GM12878 (cell line): Measurements from ENCODE around the gene MYH6. TPM values are rescaled to one million over a fixed set of nuclear protein-coding genes. Genes with fewer than 3 reads are reported as not detected.

Source experiments
- ATAC-seq: fragments of 200-7000 bp; cut with Tn5 transposase; 3 replicates; pipeline ENCODE4 v1.9.1; 2020; ENCODE audit warnings: mild to moderate bottlenecking, moderate library complexity
- BruUV-seq: library from RNA; stranded (reverse); fragments of 400-500 nt; replicated peaks from 2 replicates; lab custom pipeline; 2021; lab: Mats Ljungman, UMichigan
- CTCF ChIA-PET: fragments of 300-600 bp; sonication (Branson Sonifier 250); formaldehyde crosslinking; extraction: SDS; loops from one replicate; lab custom pipeline; 2021; ENCODE audit warnings: inconsistent platforms; lab: Yijun Ruan, JAX
- POLR2A ChIA-PET: fragments of 350-600 bp; formaldehyde crosslinking; extraction: SDS; loops from one replicate; lab custom pipeline; 2021; ENCODE audit warnings: inconsistent platforms; lab: Charles Lee
- RAD21 ChIA-PET: fragments of 300-600 bp; sonication (Branson Sonifier 250); formaldehyde crosslinking; loops from one replicate; lab custom pipeline; 2023; ENCODE audit warnings: antibody characterized with exemption; ENCODE audit not compliant: unreplicated experiment; lab: Charles Lee
- SMC1A ChIA-PET: fragments of 300-600 bp; sonication (Branson Sonifier 250); formaldehyde crosslinking; loops from one replicate; lab custom pipeline; 2023; ENCODE audit not compliant: unreplicated experiment, uncharacterized antibody; lab: Charles Lee
- DNase-seq: peaks from one replicate; pipeline ENCODE4 v3.0.0-alpha.2; 2011; ENCODE audit warnings: low read depth, low spot score
- FAIRE-seq: peaks from 3 replicates; lab custom pipeline; 2011; peaks lifted over from hg19 to GRCh38; lab: Jason Lieb, UNC
- H2AFZ ChIP-seq: 2 replicates; pipeline ENCODE4 v1.6.0; 2011; ENCODE audit warnings: low read depth, low read length, control low read depth; ENCODE audit not compliant: control insufficient read depth
- H3K27ac ChIP-seq: 2 replicates; pipeline ENCODE4 v1.5.1; 2011; ENCODE audit warnings: control low read depth; ENCODE audit not compliant: control insufficient read depth, insufficient read depth
- H3K27me3 ChIP-seq, 2 experiments: replicated peaks in 1 of 2; 2 replicates each; pipeline versions ENCODE4 v1.6.0 to v1.6.1; 2011; ENCODE audit warnings: low read length in 1 of 2; ENCODE audit not compliant: control insufficient read depth in 2 of 2, insufficient read depth in 2 of 2
- H3K36me3 ChIP-seq, 2 experiments: 2 replicates each; pipeline ENCODE4 v1.5.1; 2011; ENCODE audit warnings: low read length in 1 of 2; ENCODE audit not compliant: control insufficient read depth in 2 of 2, insufficient read depth in 2 of 2
- H3K4me1 ChIP-seq: 2 replicates; pipeline ENCODE4 v1.6.1; 2011; ENCODE audit warnings: mild to moderate bottlenecking, low read length, moderate library complexity, mixed read lengths; ENCODE audit not compliant: control insufficient read depth, insufficient read depth
- H3K4me2 ChIP-seq: 2 replicates; pipeline ENCODE4 v1.6.0; 2011; ENCODE audit warnings: control low read depth; ENCODE audit not compliant: control insufficient read depth, insufficient read depth
- H3K4me3 ChIP-seq: fragments of 200-600 bp; sonication (generic); 2 replicates; pipeline ENCODE4 v1.5.1; 2016
- H3K79me2 ChIP-seq: 2 replicates; pipeline ENCODE4 v1.6.0; 2011; ENCODE audit warnings: low read length; ENCODE audit not compliant: control insufficient read depth, insufficient read depth
- H3K9ac ChIP-seq: 2 replicates; pipeline ENCODE4 v1.8.0; 2011; ENCODE audit warnings: low read length, control low read depth, mixed read lengths; ENCODE audit not compliant: control insufficient read depth, insufficient read depth
- H3K9me3 ChIP-seq: replicated peaks from 3 replicates; pipeline ENCODE4 v1.5.1; 2011; ENCODE audit warnings: mild to moderate bottlenecking, low read length; ENCODE audit not compliant: control insufficient read depth, insufficient read depth
- H4K20me1 ChIP-seq: 2 replicates; pipeline ENCODE4 v1.6.0; 2011; ENCODE audit not compliant: control insufficient read depth, insufficient read depth
- ASH2L ChIP-seq: fragments of 300-600, 200-600 bp; sonication (generic); IDR thresholded peaks from 2 replicates; pipeline ENCODE4 v1.6.1; 2017; ENCODE audit warnings: low read depth, mild to moderate bottlenecking, borderline replicate concordance
- CUX1 ChIP-seq: IDR thresholded peaks from 2 replicates; pipeline ENCODE4 v1.6.1; 2012; ENCODE audit warnings: improper control_type of control experiment, low read depth, low read length; ENCODE audit not compliant: insufficient replicate concordance
- IKZF1 ChIP-seq: fragments of 450-650 bp; conservative IDR thresholded peaks from 2 replicates; pipeline ENCODE4 v1.6.1; 2017; ENCODE audit warnings: antibody characterized with exemption, mild to moderate bottlenecking
- IRF4 ChIP-seq: IDR thresholded peaks from 2 replicates; pipeline ENCODE4 v1.6.1; 2011; ENCODE audit warnings: low read depth, low read length
- JUNB ChIP-seq: IDR thresholded peaks from 2 replicates; pipeline ENCODE4 v1.6.1; 2016; ENCODE audit warnings: antibody characterized with exemption, mild to moderate bottlenecking
- MAX ChIP-seq: IDR thresholded peaks from 2 replicates; pipeline ENCODE4 v1.6.1; 2012; ENCODE audit warnings: low read depth, low read length, improper control_type of control experiment
- MYC ChIP-seq: IDR thresholded peaks from 2 replicates; pipeline ENCODE4 v1.6.1; 2011; ENCODE audit warnings: mild to moderate bottlenecking, low read length, moderate library complexity, inconsistent platforms; ENCODE audit not compliant: insufficient read depth, insufficient replicate concordance, insufficient read length, severe bottlenecking
- PAX5 ChIP-seq: IDR thresholded peaks from 2 replicates; pipeline ENCODE4 v1.6.1; 2011; ENCODE audit warnings: low read depth, low read length, borderline replicate concordance
- RELB ChIP-seq: fragments of 450-650 bp; IDR thresholded peaks from 2 replicates; pipeline ENCODE4 v1.6.1; 2017; ENCODE audit warnings: low read depth, mild to moderate bottlenecking, moderate library complexity
- SRF ChIP-seq, 2 experiments: IDR thresholded peaks; 2 replicates each; pipeline ENCODE4 v1.6.1; 2011; ENCODE audit warnings: low read depth in 2 of 2, low read length in 2 of 2, mild to moderate bottlenecking in 1 of 2, moderate library complexity in 1 of 2
- TARDBP ChIP-seq: IDR thresholded peaks from 2 replicates; pipeline ENCODE4 v1.6.1; 2016; ENCODE audit warnings: borderline replicate concordance
- ZNF24 ChIP-seq: fragments of 450-650 bp; IDR thresholded peaks from 2 replicates; pipeline ENCODE4 v1.6.1; 2017; ENCODE audit warnings: antibody characterized with exemption, mild to moderate bottlenecking
- ZNF622 ChIP-seq: fragments of 450-650 bp; IDR thresholded peaks from 2 replicates; pipeline ENCODE4 v1.6.1; 2017; ENCODE audit warnings: mild to moderate bottlenecking, inconsistent platforms
- WGBS: methylation state at CpG from one replicate; pipeline ENCODE4 v1.1.6; 2016; ENCODE audit warnings: low lambda C conversion rate; ENCODE audit not compliant: insufficient replicate concordance, insufficient coverage; ENCODE audit errors: missing lambda C conversion rate; 5-methylcytosine and 5-hydroxymethylcytosine counted together
- in situ Hi-C: fragments of 300-500 bp; cut with MboI; formaldehyde crosslinking; loops from 9 replicates; pipeline ENCODE4 v1.14.3; 2018; ENCODE audit warnings: mixed read lengths
- intact Hi-C: fragments of 100-400 bp; cut with micrococcal nuclease; formaldehyde crosslinking; loops from one replicate; pipeline ENCODE4 v1.14.2; 2022; ENCODE audit not compliant: unreplicated experiment
- polyA plus RNA-seq, 11 experiments: library from polyadenylated mRNA; depleted of rRNA in 4 of 11; unstranded in 6 of 11; stranded (reverse) in 5 of 11; fragments of >200 nt; fragmentation: Nextera tagmentation in 4 of 11; fragmentation: Illumina TruSeq in 1 of 11; extraction: Ambion mirVana in 4 of 11; extraction: Trizol in 1 of 11; gene quantifications; 1 replicate in 1 of 11; 2 replicates in 10 of 11; pipeline versions ENCODE4 v1.2.1 to v1.2.3, GENCODE V29; 2011 to 2016; ENCODE audit warnings: inconsistent platforms in 2 of 11, missing spikeins in 2 of 11, low read depth in 1 of 11
- total RNA-seq, 4 experiments: library from RNA; depleted of rRNA in 3 of 4; stranded (reverse); fragments of >200 nt in 3 of 4; fragmentation: Illumina TruSeq in 1 of 4; extraction: Trizol in 1 of 4; gene quantifications; 2 replicates each; pipeline versions ENCODE4 v1.2.1 to v1.2.3, GENCODE V29; 2013 to 2021

Gene MYH6
- total and polyA plus RNA-seq, 10 of the 15 experiments (the other 5 are each of a cell fraction or from before 2014, with no cell fraction given): 0.01 to 0.84 (median 0.05) TPM; not detected in 7

GRCh38 chr14:23439107-23439835 is 31.2 kb upstream of the MYH6 start:
- intact Hi-C loops (no loop called here), in situ Hi-C loops (no loop called here)
- SMC1A ChIA-PET: no interaction called here
- CTCF ChIA-PET: interaction anchor here (0.9 kb wide), 1 partner anchor 137 kb away, joined by 3 read pairs; the partner anchor contains the start of gene PPP1R3E
- no peak for DNase-seq
- H3K4me1 ChIP-seq: no peaks in the 10 kb centered on the region
- WGBS: 21% methylated on average over 6 of the region's 6 CpGs
- TF ChIP-seq SRF (IDR thresholded peaks at IDR 0.05; ENCODE audit: low read depth in 2 of 2, low read length in 2 of 2) (no peak), IKZF1 (no peak), ZNF622 (no peak), CUX1 (no peak), IRF4 (no peak), JUNB (no peak), TARDBP (no peak), ZNF24 (no peak), MYC (no peak), RELB (no peak), ASH2L (no peak), PAX5 (no peak), MAX (no peak)
- no TSS peak for BruUV-seq
- no peak overlapping the region for H3K4me2 ChIP-seq
- H4K20me1 ChIP-seq: no peaks in the 10 kb centered on the region
- no peaks in the 10 kb centered on the region for H3K9me3 ChIP-seq
- no peak overlapping the region for H3K9ac ChIP-seq
- FAIRE-seq: no peak
- no peak overlapping the region for H3K27ac ChIP-seq
- H3K27me3 ChIP-seq: no peaks in the 10 kb centered on the region; a peak in 2 of 4 replicates
- no peaks in the 10 kb centered on the region for H3K36me3 ChIP-seq
- no peak for ATAC-seq
- H3K79me2 ChIP-seq: no peaks in the 10 kb centered on the region
- RAD21 ChIA-PET: no interaction called here
- no peak overlapping the region for H3K4me3 ChIP-seq
- POLR2A ChIA-PET: no interaction called here
- no peak overlapping the region for H2AFZ ChIP-seq
